Measurements from ENCODE around the gene CCL21.

The CCL21 gene

DNA sequence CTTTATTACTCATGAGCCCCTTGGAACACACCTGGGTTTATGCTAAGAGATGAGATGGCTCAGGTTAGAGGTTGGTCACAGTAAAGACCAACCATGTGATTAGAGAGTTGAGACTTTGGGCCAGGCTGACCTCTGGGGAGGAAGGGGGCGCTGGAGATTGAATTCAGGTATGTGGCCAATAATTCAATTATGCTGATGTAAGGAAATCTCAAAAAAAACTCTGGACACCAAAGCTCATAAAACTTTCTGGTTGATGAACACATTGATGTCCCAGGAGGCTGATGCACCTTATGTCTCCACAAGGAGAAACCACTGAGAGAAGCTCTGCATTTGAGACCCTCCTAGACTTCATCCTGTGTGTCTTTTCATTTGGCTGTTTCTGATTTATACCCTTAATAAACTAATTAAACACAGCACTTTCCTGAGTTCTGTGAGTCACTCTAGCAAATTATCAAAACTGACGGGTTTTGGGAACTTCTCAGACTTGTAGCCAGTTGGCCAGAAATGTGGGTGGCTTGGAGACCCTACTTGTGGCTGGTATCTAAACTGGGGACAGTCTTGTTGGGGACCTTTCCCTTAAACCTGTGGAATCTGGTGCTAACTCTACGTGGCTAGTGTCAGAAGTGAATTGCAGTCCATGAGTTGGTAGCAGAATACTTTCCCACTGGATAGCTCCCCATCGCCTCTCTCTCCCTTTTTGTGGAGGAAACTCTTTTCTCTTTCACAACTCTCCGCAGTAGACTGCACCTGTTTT lies 40.0 kb downstream of the CCL21 start:
- no peak for DNase-seq (ENCODE audit: low spot score)

- peak; percentile 98 for DNase-seq (ENCODE audit: low spot score)
Observed at GRCh38 chr9:34665381-34666250, 44.3 kb downstream of the CCL21 start.

- DNase-seq (ENCODE audit: low spot score) = no peak
Observed at GRCh38 chr9:34665067-34665380, 44.9 kb downstream of the CCL21 start.

DNA sequence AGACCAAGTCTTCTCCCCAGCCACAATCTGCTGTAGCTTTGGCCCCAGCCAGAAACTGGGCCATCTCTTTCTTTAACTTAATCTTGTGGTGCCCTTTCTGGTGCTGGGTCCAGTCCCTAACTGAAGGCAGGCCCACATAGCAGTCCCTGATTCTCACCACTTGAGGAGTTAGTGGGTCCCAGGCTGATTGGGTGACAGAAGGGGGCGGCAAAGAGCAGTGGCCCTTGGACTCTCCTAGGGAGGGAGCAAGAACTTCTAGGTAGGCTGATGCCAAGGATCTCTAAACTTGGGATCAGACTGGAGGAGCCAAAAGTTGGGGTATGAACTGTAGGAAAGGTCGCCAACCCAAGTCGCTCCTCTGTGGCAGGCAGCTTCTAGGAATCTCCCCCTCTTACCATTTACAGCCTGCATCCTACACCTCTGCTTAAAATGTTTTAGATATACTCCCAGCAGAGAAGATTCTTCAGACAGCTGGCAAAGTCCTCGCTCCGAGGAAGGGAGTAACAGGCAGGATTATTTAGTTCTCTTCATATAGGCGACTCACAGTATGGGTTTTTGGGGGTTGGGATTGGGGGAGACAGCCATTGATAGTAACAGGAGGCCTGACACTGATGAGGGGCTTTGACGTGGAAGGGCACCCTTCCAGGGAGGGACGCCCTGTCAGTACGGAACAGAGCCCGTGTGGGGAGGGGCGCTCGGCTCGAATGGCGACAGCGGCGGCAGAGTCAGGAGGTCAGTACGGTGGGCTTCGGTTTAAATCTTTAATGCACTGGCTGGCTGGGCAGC lies 45.5 kb downstream of the CCL21 start:
- peak; percentile 83 for DNase-seq (ENCODE audit: low spot score)

- no peak for DNase-seq (ENCODE audit: low spot score)
Observed at GRCh38 chr9:34663303-34663605, 46.7 kb downstream of the CCL21 start.

DNA sequence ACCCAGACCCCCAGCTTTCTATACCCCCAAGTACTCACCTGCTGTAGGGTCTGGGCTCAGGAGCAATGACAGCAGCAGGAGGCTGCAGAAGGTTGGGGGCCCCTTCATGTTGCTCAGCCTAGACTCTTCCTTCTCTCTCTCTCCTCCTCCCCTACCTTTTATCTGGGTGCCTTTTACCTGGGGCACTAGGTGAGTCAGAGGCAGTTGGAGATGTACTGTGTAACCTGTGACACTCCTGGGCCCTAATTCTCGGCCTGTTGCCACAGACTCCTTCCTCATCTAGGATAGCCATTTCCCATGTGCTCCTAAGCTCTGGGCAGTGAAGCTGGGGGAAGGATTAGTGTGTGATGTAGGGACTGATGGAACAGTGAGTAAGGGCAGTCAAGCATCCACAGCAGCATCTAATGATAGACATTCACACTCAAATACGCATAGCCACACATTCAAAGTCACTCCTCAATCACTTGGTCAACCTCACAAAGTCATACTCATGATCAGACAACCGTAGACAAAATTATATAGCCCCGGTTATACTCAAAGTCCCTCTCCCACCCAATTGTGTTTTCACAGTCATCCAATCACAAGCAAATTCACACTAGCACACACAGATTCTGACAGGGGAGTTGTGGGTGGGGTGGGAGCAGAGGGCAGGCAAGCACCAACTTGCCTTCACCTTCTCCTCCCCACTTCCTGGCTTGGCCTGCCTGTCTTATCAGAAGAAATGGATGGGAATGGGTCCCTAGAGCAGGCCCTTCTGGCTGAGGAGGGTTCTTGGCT lies 47.2 kb downstream of the CCL21 start, which contains the start of gene CCL27:
CCL27 (minus strand) TSS at position 132 of the 777 bp plus-strand sequence; CDS start at position 108, 24 bp downstream.
- no peak for DNase-seq (ENCODE audit: low spot score)

DNA sequence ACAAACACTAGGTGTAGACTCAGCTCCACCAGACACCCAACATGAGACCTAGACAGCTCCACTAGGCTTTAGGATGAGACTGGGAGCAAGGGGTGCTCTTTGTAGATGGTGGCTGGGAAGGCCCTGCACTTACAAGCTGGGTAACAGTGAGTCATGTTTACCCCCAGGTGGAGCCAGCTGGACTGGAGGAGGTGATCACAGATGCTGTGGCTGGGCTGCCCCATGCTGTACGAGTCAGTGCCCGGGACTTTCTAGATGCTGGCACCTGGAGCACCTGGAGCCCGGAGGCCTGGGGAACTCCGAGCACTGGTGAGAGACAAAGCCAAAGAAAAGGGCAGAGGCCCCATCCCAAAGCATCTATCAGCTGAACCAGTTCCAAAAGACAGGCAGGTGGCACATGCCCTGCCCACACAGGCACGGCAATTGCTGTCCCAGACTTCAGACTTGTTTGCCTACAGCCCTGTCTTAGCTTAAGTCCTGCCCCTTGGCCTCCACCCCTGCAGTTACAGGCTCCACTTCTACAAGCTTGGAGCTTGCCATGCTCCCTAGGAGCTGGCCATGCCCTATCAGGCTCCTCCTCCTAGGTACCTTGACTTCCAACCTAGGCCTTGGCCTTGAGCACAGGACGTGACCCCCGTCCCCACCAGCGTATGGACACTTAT lies 50.2 kb downstream of the CCL21 start:
- DNase-seq (ENCODE audit: low spot score) = no peak
